UCSD-AML1 (cell line): ENCODE measurements around the gene FOXP4.

ENCODE experiments used
- DNase-seq: peaks from one replicate; lab custom pipeline; 2025; ENCODE audit not compliant: unreplicated experiment; lab: John Stamatoyannopoulos, UW

Gene FOXP4

GRCh38 chr6:41563060-41563776, 17.0 kb downstream of the FOXP4 start:
- DNase-seq: no peak

DNA sequence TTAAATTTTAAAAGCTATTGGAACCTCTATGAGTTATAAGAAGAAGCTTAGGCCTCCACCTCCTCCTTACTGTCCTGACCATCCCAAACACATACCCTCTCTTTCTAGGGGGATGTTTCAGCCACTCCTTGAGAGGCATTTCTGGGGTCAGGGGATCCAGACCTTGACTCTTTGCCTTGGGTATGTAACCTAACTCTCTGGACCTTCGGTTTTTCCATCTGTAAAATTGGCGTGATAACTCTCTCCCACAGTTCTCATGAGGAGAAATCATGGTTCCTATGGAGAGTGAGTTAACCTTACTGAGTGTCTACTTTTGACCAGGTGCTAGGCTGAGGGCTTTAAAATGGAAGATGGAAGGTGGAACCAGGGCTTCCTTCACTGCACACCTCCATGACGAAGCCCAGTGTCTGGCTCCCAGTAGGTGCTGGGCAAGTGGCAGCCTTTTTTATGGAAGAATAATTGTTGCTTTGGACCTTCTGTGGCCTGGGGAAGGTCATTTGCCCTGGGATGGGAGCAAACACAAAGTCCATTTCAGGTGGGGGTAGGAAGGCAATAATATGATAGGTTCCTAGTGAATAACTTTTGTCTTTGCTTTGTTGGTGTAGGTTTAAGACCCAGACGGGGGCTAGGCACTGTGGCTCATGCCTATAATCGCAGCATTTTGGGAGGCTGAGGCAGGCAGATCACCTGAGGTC, 18.4 kb downstream of the FOXP4 start:
- no peak for DNase-seq

- DNase-seq: no peak
Observed at GRCh38 chr6:41565701-41566100, 19.5 kb downstream of the FOXP4 start.

DNA sequence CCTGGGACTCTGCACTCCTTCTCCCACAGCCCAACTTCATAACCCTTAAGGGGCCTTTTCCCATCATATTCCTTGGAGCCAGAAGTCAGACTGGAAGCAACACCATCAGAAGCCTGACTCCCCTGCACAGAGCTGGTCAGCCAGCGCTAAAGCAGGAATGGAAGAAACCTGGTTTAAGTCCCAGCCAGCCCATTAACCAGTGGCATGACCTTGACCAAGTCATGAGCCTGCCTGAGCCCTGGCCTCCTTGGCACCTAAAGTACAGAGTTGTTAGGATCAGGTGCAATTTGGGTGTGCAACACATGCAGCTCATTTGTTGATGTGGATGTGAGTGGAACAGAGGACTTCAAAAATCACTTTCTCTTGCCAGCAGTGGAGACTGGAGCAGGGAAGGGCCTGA, 20.8 kb downstream of the FOXP4 start:
- DNase-seq: no peak

DNA sequence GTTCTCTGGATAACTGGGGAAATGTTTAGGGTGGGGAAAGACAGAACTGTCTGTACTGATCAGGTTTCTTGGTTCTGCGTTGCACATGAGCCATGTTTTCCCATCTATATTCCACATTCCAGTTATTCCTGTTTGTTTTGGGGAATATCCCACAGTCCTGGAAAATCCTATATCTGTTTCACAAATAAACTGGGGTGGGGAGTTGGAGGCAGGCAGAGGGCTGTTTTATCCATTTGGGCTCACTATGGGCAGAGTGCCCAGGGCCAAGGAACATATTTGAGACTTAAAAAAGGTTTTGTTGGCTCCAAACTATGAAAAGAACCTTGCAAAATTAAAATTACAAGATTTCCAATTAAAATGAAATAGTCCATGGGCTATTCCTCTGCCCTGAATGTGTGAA, 21.5 kb downstream of the FOXP4 start:
- DNase-seq: no peak

DNA sequence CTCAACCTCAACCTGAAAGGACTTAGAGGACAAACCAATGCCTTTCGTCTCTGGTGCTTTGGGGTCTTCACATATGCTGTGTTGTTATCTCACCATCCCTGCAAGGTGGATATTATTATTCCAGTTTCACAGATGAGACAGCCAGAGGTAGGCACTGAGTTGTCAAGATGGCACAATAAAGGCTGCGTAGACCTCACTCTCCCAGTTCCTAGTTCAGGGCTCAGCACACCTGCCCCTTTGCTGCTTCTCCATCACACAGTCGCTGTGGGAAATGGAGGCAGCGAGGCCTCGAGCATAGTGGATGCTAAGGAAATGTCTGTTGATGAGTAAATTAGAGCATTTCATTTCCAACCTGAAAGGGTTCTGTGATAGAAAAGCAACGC, 22.0 kb downstream of the FOXP4 start:
- no peak for DNase-seq

DNA sequence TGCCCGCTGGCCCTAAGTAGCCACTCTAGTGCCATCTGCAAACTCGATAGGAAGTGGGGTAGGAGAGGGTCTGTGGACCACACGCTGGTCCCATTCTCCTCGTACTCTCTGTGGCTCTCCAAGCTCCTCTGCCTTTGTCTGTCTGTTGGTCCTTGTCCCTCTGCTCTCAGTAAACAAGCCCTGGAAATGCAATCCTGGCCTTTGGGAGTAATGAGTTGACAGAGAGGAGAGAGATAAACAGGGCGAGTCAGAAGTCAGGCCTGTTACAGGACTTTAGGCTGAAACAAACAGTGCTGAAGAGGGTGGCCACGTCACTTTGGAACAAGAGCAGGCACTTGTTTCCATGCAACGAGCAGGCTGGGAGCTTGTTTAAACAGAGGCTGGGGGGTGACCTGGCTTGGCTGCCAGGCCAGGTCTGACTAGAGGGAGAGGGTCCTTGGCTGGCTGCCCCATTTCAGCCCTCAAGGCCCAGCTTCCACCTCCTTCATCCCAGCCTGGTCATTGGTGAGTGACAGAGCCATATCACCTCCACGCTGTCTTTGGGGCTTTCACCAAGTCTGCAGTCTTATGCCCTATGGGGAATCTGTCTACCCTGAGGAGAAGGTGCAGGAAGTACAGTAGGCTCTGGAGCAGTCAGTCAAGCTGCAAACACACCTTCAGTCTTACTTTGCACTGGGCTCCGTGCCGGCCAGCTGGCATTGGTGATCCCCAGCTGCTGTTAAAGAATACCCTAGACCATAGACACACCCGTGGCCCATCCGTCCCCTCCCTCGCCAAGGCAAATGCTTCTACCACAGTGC, 22.6 kb downstream of the FOXP4 start:
- DNase-seq: no peak

DNA sequence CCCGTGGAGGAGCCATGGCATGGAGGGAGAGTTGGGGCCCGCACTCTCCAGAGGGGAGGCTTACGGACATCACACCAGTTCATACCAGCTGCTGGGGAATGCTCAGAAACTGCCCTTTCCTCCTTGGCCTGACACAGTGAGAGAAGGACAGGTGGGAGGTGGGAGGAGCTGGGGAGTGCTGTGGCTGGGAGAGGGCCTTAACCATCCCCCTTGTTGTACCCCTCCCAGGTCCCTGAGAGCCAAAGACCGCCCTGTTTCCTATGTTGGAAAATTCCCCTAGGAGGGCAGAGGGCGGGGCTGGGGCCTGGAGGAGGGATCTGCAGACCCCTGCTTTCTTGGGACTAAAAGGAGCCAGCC, 24.1 kb downstream of the FOXP4 start:
- no peak for DNase-seq

DNA sequence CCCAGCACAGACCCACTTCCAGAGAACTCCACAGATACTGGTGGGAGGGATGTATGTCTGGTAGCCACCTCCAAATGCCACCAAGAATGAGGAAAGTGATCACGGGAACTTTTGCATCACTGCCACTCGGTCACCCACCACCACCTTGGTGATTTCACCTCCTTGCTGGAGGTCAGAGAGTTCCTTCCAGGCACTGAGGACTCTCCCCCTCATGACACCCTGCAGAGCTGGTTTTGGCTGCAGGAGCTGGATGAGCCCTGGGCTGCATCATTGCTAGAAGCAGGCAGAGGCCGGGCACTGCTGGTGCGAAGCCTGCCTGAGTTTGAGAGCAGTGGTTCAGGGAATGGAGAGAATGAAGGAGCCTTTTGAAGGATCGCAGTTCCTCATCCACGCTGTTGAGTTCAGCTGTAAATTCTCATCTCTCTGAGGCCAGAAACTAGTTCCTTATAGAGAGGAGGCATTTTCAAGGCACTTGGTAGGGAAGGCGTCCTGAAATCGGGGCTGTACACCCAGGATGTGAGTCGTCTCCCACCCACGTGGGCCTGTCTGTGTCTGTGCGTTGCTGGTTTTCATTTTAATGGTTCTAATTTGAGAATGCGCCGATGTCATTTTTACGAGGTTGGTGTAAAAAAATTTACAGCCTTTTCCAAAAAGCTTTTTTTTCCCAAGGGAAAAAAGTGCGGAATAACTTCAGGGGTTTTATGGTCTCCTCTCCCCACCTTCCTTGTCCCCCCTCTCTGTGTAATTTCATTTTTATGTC, 25.0 kb downstream of the FOXP4 start:
- no peak for DNase-seq

DNA sequence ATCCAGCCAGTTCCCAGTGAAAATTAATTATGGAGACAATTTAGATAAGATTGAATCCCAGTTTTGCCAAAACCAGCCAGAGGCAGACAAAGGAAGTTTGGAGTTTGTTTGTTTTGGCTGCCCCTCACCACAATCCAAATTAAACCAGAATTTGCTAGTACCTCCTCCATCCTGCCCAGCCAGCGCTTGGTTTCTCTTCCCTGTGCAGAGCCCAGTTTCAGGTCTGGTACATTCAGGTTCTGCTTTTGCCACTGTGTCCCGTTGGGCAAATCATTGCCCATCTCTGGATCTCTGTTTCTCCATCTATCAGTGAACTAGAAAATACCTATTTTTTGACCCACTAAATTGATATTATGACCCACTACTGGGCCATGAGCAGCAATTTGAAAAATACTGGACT, 26.4 kb downstream of the FOXP4 start:
- DNase-seq: no peak

- DNase-seq: no peak
Observed at GRCh38 chr6:41573276-41573675, 27.1 kb downstream of the FOXP4 start.

- no peak for DNase-seq
Observed at GRCh38 chr6:41573985-41574384, 27.8 kb downstream of the FOXP4 start.

DNA sequence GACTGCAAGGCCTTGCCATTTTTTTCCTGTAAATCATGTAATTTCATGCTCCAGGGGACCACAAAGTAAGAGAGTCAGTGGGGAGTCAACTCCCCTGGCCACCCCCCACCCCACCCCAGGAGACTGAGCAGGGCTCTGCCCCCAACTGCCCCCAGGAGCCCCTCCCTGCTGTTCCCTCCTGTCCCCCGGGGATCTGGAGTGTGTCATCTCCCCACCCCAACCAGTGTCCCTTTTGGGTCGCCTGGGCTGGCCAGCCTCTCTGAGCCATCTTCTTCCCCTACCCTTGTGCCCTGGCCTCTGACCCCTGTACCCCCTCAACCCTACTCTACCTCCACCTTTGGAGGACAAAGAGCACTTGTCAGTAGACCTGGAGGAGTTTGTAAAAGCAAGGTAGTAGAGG, 29.4 kb downstream of the FOXP4 start:
- no peak for DNase-seq

DNA sequence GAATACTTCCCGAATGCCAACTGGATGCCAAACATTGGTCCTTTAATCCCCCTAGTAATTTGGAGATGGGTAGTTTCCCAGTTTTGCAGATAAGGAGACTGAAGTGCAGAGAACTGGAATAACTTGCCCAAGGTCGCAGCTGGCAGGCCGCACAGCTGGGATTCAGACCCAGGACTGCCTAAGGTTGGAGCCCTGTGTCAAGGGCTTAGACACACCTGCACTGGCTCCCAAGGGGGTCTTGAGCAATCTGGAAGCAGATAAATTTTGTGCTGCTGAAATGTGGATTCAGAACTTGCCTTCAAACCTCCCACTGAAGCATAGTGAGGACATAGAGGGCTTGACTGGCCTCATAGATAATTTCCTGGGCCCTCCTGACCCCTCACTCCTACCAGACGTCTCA, 30.5 kb downstream of the FOXP4 start:
- DNase-seq: no peak

DNA sequence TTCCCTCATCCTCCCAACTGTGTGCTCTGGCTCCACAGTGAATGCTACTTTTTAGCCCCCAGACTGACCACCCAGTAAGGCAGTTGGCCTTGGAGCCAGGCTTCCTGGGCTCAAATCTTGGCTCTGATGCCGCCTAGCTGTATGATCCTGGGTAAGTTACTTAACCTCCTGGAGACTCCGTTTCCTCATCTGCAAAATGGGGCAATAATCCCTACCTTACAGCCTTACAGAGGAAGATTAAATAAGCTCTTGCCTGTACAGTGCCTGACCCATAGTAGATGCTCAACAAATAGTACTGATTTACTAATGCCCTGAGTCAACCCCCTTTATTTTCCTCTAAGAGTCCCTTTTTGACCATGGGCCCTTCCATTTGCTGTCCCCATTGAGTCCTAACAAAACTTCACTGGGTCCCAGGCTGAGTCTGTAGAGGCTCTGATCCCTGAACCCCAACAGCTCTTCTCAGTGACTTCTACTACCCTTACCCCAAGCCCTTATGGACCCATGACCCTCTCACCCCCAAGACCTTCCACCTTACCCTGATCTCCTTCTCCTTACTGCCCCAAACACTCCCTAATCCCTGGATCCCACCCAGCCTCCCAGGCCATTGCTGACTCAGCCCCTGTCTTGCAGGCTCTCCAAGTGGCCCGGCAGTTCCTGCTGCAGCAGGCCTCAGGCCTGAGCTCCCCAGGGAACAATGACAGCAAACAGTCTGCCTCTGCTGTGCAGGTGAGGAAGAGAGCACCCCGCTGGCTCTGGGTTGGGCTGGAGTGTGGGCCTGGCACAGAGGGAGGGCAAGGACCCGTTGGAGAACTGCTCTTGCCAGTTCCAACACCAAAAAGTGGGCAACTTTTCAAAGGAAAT, 31.4 kb downstream of the FOXP4 start:
- DNase-seq: peak; percentile 44

GRCh38 chr6:41578217-41579087, 32.3 kb downstream of the FOXP4 start:
- DNase-seq: peak; percentile 44

DNA sequence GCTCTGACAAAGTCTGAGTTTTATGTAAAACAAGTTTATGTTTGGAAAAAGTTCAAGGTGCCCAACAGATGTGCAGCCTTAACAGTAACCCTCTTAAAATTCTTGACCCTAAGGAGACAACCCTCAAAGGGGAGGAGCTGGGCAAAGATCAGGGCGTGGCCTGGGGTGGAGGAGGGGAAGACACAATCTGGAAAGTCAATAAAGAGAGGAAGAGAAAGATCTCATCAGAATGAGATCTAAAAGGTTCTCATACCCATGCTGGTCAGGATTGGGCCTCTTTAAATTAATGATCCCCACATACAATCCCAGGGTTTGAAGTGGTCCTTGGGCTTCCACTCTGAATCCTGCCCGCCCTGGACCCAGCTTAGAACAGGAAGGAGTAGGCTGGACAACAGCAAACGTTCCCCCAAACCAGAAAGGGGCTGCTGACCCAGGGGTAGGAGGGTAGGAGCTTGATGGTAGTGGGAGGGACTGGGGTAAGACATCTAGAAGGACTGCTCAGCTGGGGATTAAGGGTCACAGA, 33.0 kb downstream of the FOXP4 start:
- no peak for DNase-seq

DNA sequence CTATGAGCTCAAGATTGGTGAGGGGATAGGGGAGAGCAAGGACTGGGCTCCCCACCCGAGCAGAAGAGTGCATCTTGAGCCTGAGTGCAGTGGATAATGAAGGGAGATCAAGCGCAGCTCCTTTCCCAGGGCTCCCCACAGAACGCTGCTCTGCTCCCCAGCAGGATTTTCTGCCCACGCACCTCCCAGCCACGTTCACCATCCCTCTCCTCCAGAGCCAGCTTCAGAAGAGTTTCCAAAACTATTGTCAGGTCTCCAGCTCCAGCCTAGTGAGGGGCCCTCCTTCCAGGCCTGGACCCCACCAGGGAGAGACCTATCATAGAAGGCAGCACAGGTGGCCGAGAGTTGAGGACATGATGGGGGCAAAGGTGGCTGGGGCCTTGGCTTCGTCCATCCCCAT, 34.5 kb downstream of the FOXP4 start:
- no peak for DNase-seq

GRCh38 chr6:41581381-41581991, 35.3 kb downstream of the FOXP4 start:
- DNase-seq: no peak
